ENCODE measurements around the gene CCS.

The CCS gene

DNA sequence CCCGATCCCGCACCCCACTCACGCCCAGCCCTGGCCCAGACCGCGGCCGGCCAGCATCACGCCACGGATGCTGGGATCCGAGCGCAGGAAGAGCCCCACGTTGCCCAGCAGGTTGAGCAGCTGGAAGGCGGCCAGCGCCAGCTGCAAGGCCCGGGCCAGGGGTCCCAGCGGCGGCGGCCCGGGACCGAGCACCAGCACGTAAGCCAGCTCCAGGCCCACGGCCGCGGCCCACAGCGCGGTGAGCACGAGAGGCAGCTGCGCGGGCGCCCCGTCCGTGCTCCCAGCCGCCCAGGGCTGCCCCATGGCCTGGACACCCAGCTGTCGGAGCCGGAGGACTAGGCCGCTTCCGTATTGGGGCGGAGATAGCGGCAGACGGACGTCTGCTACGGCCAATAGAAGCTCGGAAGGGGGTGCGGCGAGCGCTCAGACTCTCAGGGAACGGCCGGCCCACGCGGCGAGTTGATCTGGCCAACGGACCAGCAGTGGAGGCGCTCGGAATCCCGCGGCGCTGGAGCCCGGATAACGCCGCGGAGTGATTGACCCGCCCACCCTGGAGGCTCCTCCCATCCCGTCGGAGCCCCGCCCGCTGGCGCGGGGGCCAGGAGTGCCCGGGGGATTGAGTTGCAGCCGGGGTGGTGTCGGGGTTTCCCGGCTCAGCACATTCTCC lies 47.2 kb upstream of the CCS start, which contains the start of gene ZDHHC24:
Gene ZDHHC24 (minus strand): TSS at position 348 of the 667 bp plus-strand sequence. CDS start 45 bp downstream, at position 303.
- no peaks in the 10 kb centered on the region; the same call in 1 of the 2 replicates for H3K36me3 ChIP-seq (ENCODE audit: control insufficient read depth, low read length)
- no peaks in the 10 kb centered on the region for H3K9me2 ChIP-seq (replicated peaks; ENCODE audit: control insufficient read depth, low read length)
- peaks cover 6% of the 10 kb centered on the region for H3K79me2 ChIP-seq (ENCODE audit: control insufficient read depth, low read length)
- peak within 1 kb of the TSS; percentile 90 for H3K4me3 ChIP-seq (ENCODE audit: low read length)
- TF ChIP-seq, protein P1, sequence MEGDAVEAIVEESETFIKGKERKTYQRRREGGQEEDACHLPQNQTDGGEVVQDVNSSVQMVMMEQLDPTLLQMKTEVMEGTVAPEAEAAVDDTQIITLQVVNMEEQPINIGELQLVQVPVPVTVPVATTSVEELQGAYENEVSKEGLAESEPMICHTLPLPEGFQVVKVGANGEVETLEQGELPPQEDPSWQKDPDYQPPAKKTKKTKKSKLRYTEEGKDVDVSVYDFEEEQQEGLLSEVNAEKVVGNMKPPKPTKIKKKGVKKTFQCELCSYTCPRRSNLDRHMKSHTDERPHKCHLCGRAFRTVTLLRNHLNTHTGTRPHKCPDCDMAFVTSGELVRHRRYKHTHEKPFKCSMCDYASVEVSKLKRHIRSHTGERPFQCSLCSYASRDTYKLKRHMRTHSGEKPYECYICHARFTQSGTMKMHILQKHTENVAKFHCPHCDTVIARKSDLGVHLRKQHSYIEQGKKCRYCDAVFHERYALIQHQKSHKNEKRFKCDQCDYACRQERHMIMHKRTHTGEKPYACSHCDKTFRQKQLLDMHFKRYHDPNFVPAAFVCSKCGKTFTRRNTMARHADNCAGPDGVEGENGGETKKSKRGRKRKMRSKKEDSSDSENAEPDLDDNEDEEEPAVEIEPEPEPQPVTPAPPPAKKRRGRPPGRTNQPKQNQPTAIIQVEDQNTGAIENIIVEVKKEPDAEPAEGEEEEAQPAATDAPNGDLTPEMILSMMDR (IDR thresholded peaks at IDR 0.05; ENCODE audit: low read depth, low read length, poor library complexity, severe bottlenecking) = no peak
- TF ChIP-seq EZH2phosphoT487 (IDR thresholded peaks at IDR 0.05; ENCODE audit: borderline replicate concordance, low read length) = no peak
- H4K20me1 ChIP-seq (ENCODE audit: control insufficient read depth, insufficient read depth, low read depth, low read length) = no peaks in the 10 kb centered on the region
- peak within 1 kb of the TSS; percentile 91 for H3K4me2 ChIP-seq (ENCODE audit: low read length)
- no peak within 1 kb of the TSS for H3K27ac ChIP-seq (ENCODE audit: low read depth, low read length)
- no peaks in the 10 kb centered on the region for H3K9me3 ChIP-seq (ENCODE audit: control insufficient read depth, insufficient read depth, low read length)
- peaks cover 30% of the 10 kb centered on the region for H3K4me1 ChIP-seq (ENCODE audit: control insufficient read depth, low read length)
- H3F3A ChIP-seq (ENCODE audit: control insufficient read depth, insufficient read depth) = peaks cover 4% of the 10 kb centered on the region; the same call in 1 of the 2 replicates
- peaks cover 40% of the 10 kb centered on the region for H3K27me3 ChIP-seq (ENCODE audit: control insufficient read depth, low read length)

DNA sequence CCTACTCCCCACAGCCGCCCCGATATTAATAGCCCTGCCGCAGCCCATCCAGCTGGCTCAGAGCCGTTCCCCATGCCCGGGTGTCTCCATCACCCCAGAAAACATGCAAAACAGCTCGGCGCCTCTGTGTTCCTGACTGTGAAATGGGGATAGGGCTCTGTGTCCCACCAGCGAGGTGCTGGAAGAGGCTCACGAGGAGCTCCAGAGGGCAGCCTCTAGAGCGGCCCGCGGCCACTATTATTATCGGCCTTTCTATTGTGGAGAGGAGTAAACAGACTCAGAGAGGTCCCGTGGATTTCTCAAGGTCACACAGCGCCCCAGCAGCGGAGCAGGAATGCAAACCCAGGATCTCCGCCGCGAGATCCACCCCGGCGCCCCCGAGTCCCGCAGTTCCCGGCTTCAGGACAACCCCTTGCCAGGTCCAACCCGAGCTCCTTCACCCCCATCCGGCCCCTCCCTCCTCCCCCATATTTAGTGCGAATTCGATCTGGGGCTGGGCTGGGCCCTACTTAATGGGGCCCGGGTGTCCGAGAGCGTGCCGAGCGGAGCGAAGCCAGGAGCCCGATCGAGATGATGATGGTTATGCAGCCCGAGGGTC lies 46.5 kb upstream of the CCS start, which contains the start of gene ACTN3:
Gene ACTN3 (plus strand): TSS at position 536 of the 598 bp plus-strand sequence. CDS start 35 bp downstream, at position 571.
- TF ChIP-seq, protein P1 (IDR thresholded peaks at IDR 0.05; ENCODE audit: low read depth, low read length, poor library complexity, severe bottlenecking) = no peak
- no peak for TF ChIP-seq EZH2phosphoT487 (IDR thresholded peaks at IDR 0.05; ENCODE audit: borderline replicate concordance, low read length)
- Histone ChIP-seq H3K9me2 (replicated peaks; ENCODE audit: control insufficient read depth, low read length) (no peaks in the 10 kb centered on the region), H4K20me1 (ENCODE audit: control insufficient read depth, insufficient read depth, low read depth, low read length) (no peaks in the 10 kb centered on the region), H3K9me3 (ENCODE audit: control insufficient read depth, insufficient read depth, low read length) (no peaks in the 10 kb centered on the region), H3K4me2 (ENCODE audit: low read length) (peak within 1 kb of the TSS; percentile 91), H3F3A (ENCODE audit: control insufficient read depth, insufficient read depth) (peaks cover 4% of the 10 kb centered on the region; the same call in 1 of the 2 replicates), H3K4me1 (ENCODE audit: control insufficient read depth, low read length) (peaks cover 30% of the 10 kb centered on the region), H3K27ac (ENCODE audit: low read depth, low read length) (no peak within 1 kb of the TSS), H3K36me3 (ENCODE audit: control insufficient read depth, low read length) (no peaks in the 10 kb centered on the region; the same call in 1 of the 2 replicates), H3K27me3 (ENCODE audit: control insufficient read depth, low read length) (peaks cover 42% of the 10 kb centered on the region), H3K79me2 (ENCODE audit: control insufficient read depth, low read length) (peaks cover 6% of the 10 kb centered on the region), H3K4me3 (ENCODE audit: low read length) (peak within 1 kb of the TSS; percentile 90)

DNA sequence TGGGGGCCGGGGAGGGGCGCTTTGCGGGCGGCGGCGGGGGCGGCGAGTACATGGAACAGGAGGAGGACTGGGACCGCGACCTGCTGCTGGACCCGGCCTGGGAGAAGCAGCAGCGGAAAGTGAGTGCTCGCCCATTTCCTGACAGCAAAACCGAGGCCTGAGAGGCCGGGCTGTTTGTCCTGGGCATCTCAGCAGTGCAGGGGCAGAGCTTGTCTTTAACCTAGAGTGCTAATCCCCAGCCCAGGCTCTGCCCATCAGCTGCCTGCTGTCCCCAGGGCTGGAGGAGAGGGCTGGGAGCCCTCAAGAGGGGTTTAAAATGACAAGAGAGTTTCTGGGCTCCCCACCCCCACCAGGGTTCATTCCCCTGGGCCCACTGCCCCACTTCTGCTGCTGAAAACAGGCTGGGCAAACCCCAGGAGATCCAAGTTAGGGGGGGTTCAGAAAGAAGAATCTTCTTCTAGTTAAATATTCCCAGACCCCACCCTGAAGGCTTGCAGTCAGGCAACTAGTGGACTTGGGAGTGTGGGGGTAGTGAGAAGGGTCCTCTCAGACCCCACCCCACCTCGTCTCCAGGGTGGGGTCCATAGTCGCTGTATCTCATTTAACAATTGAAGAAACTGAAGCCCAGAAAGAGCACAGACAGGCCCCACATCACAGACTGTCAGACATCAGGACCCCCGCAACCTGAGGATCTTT lies 45.9 kb upstream of the CCS start:
- TF ChIP-seq EZH2phosphoT487 (IDR thresholded peaks at IDR 0.05; ENCODE audit: borderline replicate concordance, low read length) = no peak
- TF ChIP-seq, protein P1 (IDR thresholded peaks at IDR 0.05; ENCODE audit: low read depth, low read length, poor library complexity, severe bottlenecking) = no peak
- Histone ChIP-seq H3F3A (ENCODE audit: control insufficient read depth, insufficient read depth) (peaks cover 4% of the 10 kb centered on the region; the same call in 1 of the 2 replicates), H3K4me2 (ENCODE audit: low read length) (peak overlapping the region; percentile 91), H3K4me1 (ENCODE audit: control insufficient read depth, low read length) (peaks cover 30% of the 10 kb centered on the region), H3K4me3 (ENCODE audit: low read length) (peak overlapping the region; percentile 90), H3K9me2 (replicated peaks; ENCODE audit: control insufficient read depth, low read length) (no peaks in the 10 kb centered on the region), H3K36me3 (ENCODE audit: control insufficient read depth, low read length) (no peaks in the 10 kb centered on the region; the same call in 1 of the 2 replicates), H3K9me3 (ENCODE audit: control insufficient read depth, insufficient read depth, low read length) (no peaks in the 10 kb centered on the region), H3K27ac (ENCODE audit: low read depth, low read length) (no peak overlapping the region), H4K20me1 (ENCODE audit: control insufficient read depth, insufficient read depth, low read depth, low read length) (no peaks in the 10 kb centered on the region), H3K27me3 (ENCODE audit: control insufficient read depth, low read length) (peaks cover 42% of the 10 kb centered on the region), H3K79me2 (ENCODE audit: control insufficient read depth, low read length) (peaks cover 6% of the 10 kb centered on the region)
